Activated naive CD4-positive, alpha-beta T cell treated with anti-CD3 and anti-CD28 coated beads, Interleukin-2, amount 10 ng/mL, durations not matched to agents 7 days and 5 days (primary cell): ENCODE results near the gene KIF26B.

Source experiments
- CTCF ChIA-PET: fragments of 350-600 bp; sonication (Branson Sonifier 250); formaldehyde crosslinking; loops from one replicate; lab custom pipeline; 2021; ENCODE audit warnings: antibody characterized with exemption; lab: Charles Lee
- DNase-seq: peaks from one replicate; pipeline ENCODE4 v3.0.0-alpha.2; 2020
- H3K27ac Mint-ChIP-seq: one replicate; pipeline ENCODE4 v1.8.0; 2021; ENCODE audit warnings: mild to moderate bottlenecking, moderate library complexity, mixed read lengths
- H3K27me3 Mint-ChIP-seq: one replicate; pipeline ENCODE4 v1.8.0; 2021; ENCODE audit warnings: mild to moderate bottlenecking, mixed read lengths
- H3K36me3 Mint-ChIP-seq: one replicate; pipeline ENCODE4 v1.8.0; 2021; ENCODE audit warnings: mixed read lengths
- H3K4me1 Mint-ChIP-seq: one replicate; pipeline ENCODE4 v1.8.0; 2021; ENCODE audit warnings: mixed read lengths
- H3K4me3 Mint-ChIP-seq: one replicate; pipeline ENCODE4 v1.8.0; 2021; ENCODE audit warnings: mild to moderate bottlenecking, moderate library complexity, mixed read lengths
- H3K9me3 Mint-ChIP-seq: one replicate; pipeline ENCODE4 v1.8.0; 2021; ENCODE audit warnings: mixed read lengths

KIF26B gene

DNA sequence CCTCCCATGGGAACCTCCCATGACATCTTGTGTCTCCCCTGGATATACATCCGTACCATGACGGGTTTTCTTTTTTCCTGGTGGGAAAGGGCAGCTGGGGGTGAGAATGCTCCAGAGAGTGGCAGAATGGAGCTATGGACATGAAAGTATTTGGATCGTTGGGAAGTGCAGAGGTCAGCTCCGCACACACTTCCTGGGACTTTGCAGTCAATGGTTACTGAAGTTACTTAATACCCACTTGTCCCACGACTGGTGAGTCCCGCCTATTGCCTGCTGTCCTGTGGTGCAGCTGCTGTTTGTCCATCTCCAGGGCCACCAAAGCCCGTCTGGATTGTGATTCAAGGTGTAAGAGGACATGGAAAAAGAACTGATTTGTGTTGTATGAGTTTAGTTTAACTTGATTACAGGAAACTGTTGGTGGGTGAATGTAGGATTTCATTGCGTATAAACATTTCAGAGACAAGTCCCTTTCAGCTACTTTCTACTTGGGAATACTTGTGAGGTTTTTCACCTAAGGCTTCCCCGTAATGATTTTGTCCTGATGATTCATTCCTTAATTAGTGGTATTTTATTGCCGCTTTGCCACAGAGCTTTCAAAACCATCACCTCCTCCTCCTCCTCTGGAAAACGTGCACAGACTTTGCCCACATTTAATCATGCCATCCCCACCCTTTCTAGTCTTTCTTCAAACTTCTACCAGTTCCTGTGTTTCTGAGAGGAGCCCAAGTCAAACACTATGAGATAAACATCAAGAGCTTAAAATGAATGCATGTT lies 308.8 kb downstream of the KIF26B start:
- CTCF ChIA-PET = no interaction called here
- Mint-ChIP-seq H3K4me1 (no peaks in the 10 kb centered on the region), H3K27ac (no peak overlapping the region)

DNA sequence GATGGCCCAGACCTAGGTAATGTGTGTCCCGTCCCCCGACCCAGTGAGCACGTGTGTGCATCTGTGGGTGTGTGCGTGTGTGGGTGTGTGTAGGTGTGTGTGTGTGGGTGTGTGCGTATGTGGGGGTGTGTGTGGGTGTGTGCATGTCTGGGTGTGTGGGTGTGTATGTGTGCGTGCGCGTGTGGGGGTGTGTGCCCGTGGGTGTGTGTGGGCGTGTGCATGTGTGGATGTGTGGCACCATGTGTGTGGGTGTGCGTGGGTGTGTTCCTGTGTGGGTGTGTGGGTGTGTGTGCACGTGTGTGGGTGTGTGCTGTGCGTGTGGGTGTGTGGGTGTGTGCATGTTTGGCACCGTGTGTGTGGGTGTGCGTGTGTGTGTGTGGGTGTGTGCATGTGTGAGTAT lies 309.5 kb downstream of the KIF26B start:
- H3K36me3 Mint-ChIP-seq = no peaks in the 10 kb centered on the region
- H3K4me1 Mint-ChIP-seq = no peaks in the 10 kb centered on the region
- peaks cover 8% of the 10 kb centered on the region for H3K9me3 Mint-ChIP-seq
- no peaks in the 10 kb centered on the region for H3K27me3 Mint-ChIP-seq
- CTCF ChIA-PET = no interaction called here
- H3K4me3 Mint-ChIP-seq = no peak overlapping the region
- DNase-seq = no peak
- H3K27ac Mint-ChIP-seq = no peak overlapping the region

More for the DNA sequence above, 308.8 kb downstream of the KIF26B start:
- Mint-ChIP-seq H3K9me3 (peaks cover 8% of the 10 kb centered on the region), H3K4me3 (no peak overlapping the region), H3K36me3 (no peaks in the 10 kb centered on the region), H3K27me3 (no peaks in the 10 kb centered on the region)
- DNase-seq = no peak

GRCh38 chr1:245465666-245466065 lies 310.9 kb downstream of the KIF26B start:
- CTCF ChIA-PET = no interaction called here

GRCh38 chr1:245466261-245466660 lies 311.5 kb downstream of the KIF26B start:
- H3K4me1 Mint-ChIP-seq = no peaks in the 10 kb centered on the region
- no peaks in the 10 kb centered on the region for H3K27me3 Mint-ChIP-seq
- H3K4me3 Mint-ChIP-seq = no peak overlapping the region
- CTCF ChIA-PET = no interaction called here
- no peak for DNase-seq
- no peak overlapping the region for H3K27ac Mint-ChIP-seq
- no peaks in the 10 kb centered on the region for H3K36me3 Mint-ChIP-seq
- H3K9me3 Mint-ChIP-seq = peaks cover 8% of the 10 kb centered on the region

More at GRCh38 chr1:245465666-245466065, 310.9 kb downstream of the KIF26B start:
- Mint-ChIP-seq H3K9me3 (peaks cover 8% of the 10 kb centered on the region), H3K4me3 (no peak overlapping the region), H3K27me3 (no peaks in the 10 kb centered on the region), H3K27ac (no peak overlapping the region), H3K36me3 (no peaks in the 10 kb centered on the region), H3K4me1 (no peaks in the 10 kb centered on the region)
- no peak for DNase-seq

GRCh38 chr1:245467804-245468203 lies 313.0 kb downstream of the KIF26B start:
- DNase-seq = no peak
- H3K4me3 Mint-ChIP-seq = no peak overlapping the region
- no peaks in the 10 kb centered on the region for H3K27me3 Mint-ChIP-seq
- CTCF ChIA-PET = no interaction called here
- H3K4me1 Mint-ChIP-seq = no peaks in the 10 kb centered on the region
- no peak overlapping the region for H3K27ac Mint-ChIP-seq
- H3K9me3 Mint-ChIP-seq = peaks cover 8% of the 10 kb centered on the region
- no peaks in the 10 kb centered on the region for H3K36me3 Mint-ChIP-seq

GRCh38 chr1:245469006-245469405 lies 314.2 kb downstream of the KIF26B start:
- CTCF ChIA-PET = no interaction called here
- H3K27me3 Mint-ChIP-seq = no peaks in the 10 kb centered on the region
- no peak for DNase-seq
- no peak overlapping the region for H3K4me3 Mint-ChIP-seq
- H3K36me3 Mint-ChIP-seq = no peaks in the 10 kb centered on the region
- H3K9me3 Mint-ChIP-seq = peaks cover 6% of the 10 kb centered on the region
- H3K4me1 Mint-ChIP-seq = no peaks in the 10 kb centered on the region
- no peak overlapping the region for H3K27ac Mint-ChIP-seq

DNA sequence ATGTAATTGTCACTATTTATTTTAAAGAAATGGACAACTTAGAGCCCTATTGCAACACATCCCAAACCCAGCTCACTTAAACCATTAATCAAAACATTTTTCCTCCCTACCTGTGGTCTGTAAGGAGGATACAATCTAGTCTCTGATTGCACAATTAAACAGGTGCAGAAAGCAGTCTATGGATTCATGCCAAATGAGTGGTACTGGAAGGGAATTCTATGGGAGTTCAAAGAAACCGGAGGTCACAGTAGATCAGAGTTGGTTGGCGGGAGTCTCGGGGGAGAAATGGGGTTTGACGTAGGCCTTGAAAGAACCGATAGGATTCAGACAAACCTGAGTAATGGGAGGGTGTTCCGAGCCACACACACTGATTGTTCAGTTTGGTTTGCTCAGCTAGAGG lies 314.9 kb downstream of the KIF26B start:
- no peak overlapping the region for H3K4me3 Mint-ChIP-seq
- H3K9me3 Mint-ChIP-seq = no peaks in the 10 kb centered on the region
- H3K4me1 Mint-ChIP-seq = no peaks in the 10 kb centered on the region
- CTCF ChIA-PET = no interaction called here
- no peak for DNase-seq
- no peak overlapping the region for H3K27ac Mint-ChIP-seq
- H3K36me3 Mint-ChIP-seq = no peaks in the 10 kb centered on the region
- H3K27me3 Mint-ChIP-seq = no peaks in the 10 kb centered on the region

DNA sequence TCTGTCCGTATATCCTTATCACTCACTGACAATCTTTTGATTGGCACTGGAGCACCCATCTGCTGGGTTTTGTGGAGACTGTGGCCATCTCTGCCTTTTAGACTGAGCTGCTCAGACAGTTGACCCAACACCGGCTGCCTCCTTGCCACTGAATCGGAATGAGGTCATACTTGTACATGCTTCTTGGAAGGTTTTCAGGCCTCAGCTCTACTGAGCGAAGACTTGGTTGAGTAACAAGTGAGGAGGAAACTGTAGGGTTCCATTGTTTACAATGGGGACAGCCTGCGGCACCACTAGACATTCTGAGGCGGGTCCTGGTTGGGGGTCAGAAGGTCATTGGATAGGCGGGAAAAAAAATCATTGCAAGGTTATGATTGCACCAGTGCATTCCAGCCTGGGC lies 320.3 kb downstream of the KIF26B start:
- Mint-ChIP-seq H3K36me3 (no peaks in the 10 kb centered on the region), H3K27ac (no peak overlapping the region), H3K27me3 (peaks cover 4% of the 10 kb centered on the region), H3K4me1 (no peaks in the 10 kb centered on the region), H3K4me3 (no peak overlapping the region), H3K9me3 (peaks cover 1% of the 10 kb centered on the region)
- CTCF ChIA-PET = no interaction called here
- no peak for DNase-seq

- H3K36me3 Mint-ChIP-seq = no peaks in the 10 kb centered on the region
- CTCF ChIA-PET = no interaction called here
- no peak overlapping the region for H3K27ac Mint-ChIP-seq
- no peak overlapping the region for H3K4me3 Mint-ChIP-seq
- H3K27me3 Mint-ChIP-seq = peaks cover 4% of the 10 kb centered on the region
- H3K9me3 Mint-ChIP-seq = peaks cover 1% of the 10 kb centered on the region
- H3K4me1 Mint-ChIP-seq = no peaks in the 10 kb centered on the region
- DNase-seq = no peak
Measured at GRCh38 chr1:245475961-245476516, 321.3 kb downstream of the KIF26B start.

DNA sequence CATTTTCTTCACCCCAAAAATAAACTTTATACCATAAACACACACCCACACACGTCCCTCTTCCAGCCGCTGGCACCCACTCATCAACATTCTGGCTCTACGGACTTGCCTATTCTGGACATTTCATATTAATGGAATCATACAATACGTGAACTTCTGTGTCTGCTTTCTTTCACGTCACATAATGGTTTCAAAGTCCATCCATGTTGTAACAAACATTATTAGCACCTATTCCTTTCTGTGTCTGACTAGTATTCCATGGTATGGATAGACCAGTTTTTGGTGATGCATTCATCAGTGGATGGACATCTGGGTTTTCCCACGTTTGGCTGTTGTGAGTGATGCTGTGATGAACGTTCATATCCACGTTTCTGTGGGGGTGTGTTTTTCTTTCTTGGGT lies 323.2 kb downstream of the KIF26B start:
- Mint-ChIP-seq H3K27me3 (peaks cover 4% of the 10 kb centered on the region), H3K27ac (no peak overlapping the region), H3K9me3 (peaks cover 1% of the 10 kb centered on the region), H3K36me3 (no peaks in the 10 kb centered on the region), H3K4me3 (no peak overlapping the region), H3K4me1 (no peaks in the 10 kb centered on the region)
- no peak for DNase-seq
- CTCF ChIA-PET = no interaction called here

DNA sequence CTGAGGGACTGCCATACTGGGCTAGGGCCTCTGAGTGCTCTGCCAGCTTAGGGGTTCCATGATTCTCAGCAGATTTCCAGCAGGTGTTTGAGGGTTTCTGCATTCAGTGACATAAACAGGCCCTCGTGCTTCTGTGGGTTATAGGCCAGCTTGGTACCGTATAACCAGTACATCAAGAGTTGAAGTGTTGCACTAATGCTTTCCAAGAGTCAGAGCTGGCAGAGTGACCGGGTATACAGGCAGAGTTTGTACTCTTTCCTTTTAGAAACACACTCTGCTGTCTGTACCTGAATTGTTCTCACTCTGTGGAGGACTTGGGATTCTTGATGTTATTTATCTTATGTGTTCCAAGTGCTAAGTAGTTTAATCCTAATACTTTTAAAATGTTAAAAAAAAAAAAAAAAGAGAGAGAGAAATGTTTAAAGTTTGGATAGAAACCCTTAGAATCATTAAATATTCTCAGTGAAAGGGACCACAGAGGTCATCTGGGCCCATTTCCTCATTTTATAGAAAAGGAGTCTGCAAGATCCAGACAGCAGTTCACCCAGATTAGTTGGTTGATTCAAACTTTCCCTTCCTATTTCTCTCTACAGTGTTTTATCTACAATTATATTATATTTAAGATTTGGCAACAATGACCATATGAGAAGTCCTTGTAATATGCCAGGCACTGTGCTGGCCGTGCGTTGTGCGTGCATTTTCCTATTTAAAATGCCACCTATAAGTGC lies 325.8 kb downstream of the KIF26B start:
- CTCF ChIA-PET = no interaction called here
- Mint-ChIP-seq H3K36me3 (no peaks in the 10 kb centered on the region), H3K4me1 (no peaks in the 10 kb centered on the region), H3K4me3 (no peak overlapping the region), H3K27ac (no peak overlapping the region), H3K27me3 (peaks cover 4% of the 10 kb centered on the region), H3K9me3 (peaks cover 1% of the 10 kb centered on the region)
- DNase-seq = no peak

DNA sequence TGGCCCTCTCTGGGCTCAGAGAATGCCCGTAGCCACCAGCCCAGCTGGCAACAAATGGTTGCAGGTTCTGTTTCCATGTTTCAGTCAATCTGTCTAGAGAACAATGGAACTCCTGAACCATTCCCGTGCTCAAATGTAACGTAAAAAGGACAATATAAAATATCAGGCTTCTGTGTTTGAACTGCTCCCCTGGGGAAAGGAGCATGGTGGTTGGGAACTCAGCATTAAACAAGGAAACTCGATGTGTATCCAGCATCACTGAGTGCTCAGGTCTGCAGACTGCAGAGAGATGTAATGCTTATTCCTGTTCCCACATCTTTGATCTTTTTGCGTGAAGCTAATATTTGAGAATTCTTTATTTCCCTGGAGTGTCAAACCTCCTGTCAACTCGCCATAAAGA lies 326.5 kb downstream of the KIF26B start:
- Mint-ChIP-seq H3K27ac (no peak overlapping the region), H3K36me3 (no peaks in the 10 kb centered on the region), H3K4me3 (no peak overlapping the region), H3K4me1 (no peaks in the 10 kb centered on the region), H3K9me3 (peaks cover 1% of the 10 kb centered on the region), H3K27me3 (peaks cover 4% of the 10 kb centered on the region)
- CTCF ChIA-PET = no interaction called here
- no peak for DNase-seq

DNA sequence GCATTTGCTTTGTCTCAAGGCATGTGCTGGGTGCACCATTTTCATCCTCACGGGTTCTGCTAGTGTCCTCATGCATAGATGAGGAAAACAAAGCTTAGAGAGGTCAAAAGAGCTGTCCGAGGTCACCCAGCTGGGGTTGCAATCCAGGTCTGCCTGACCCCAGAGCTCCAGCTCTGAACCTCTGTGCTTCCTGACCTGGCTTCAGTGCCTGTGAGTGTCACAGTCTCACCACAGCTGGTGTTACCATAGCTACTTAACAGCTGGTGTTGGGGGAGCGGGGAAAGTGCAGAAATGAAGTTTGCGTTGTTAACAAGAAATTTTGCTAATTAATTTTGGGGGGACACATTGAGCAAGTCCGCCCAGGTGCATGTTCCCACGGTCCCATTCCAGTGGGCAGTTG lies 328.5 kb downstream of the KIF26B start:
- Mint-ChIP-seq H3K27ac (no peak overlapping the region), H3K4me3 (no peak overlapping the region), H3K36me3 (no peaks in the 10 kb centered on the region), H3K27me3 (peaks cover 4% of the 10 kb centered on the region), H3K9me3 (peaks cover 1% of the 10 kb centered on the region), H3K4me1 (no peaks in the 10 kb centered on the region)
- CTCF ChIA-PET = no interaction called here
- DNase-seq = no peak

DNA sequence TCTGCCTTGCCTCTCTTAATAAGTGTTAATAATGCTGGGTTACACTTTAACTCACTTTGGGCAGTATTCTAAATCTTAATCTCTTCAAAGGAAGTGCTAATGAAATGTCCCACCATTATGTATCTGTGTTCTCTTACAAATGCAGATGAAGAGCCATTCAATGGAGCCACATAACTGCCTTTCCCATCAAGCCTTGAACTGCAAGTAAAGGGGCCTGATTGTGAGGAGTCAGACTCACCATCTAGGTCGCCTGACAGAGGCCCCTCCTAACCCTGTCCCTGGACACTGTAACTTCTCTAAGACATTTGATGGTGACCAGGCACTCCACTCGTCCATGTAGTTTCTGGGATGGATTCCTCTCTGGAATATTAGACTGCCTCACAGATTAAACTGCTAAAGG lies 329.4 kb downstream of the KIF26B start:
- Mint-ChIP-seq H3K27ac (no peak overlapping the region), H3K4me3 (no peak overlapping the region), H3K9me3 (no peaks in the 10 kb centered on the region), H3K36me3 (no peaks in the 10 kb centered on the region), H3K27me3 (no peaks in the 10 kb centered on the region), H3K4me1 (no peaks in the 10 kb centered on the region)
- no peak for DNase-seq
- CTCF ChIA-PET = no interaction called here

DNA sequence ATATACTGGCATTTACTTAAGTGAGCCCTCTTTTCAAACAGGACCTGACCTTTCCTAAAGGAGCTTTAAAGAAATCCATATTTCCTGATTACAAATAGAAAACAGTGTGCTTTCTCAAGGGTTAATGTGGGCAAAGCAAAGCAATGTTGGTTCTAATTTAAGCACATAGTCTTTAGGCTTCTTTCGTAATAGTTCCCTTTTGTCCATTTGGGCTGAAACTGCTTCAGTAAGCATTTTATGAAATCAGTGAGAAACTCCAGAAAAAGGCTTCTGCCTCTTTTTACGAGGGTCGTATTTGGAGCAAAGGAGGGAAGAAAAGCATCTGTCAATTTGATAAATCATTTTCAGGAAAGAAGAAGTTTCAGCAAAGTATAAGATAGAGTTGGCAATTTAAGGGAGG lies 331.2 kb downstream of the KIF26B start:
- Mint-ChIP-seq H3K4me1 (no peaks in the 10 kb centered on the region), H3K27me3 (no peaks in the 10 kb centered on the region), H3K27ac (no peak overlapping the region), H3K9me3 (no peaks in the 10 kb centered on the region), H3K36me3 (no peaks in the 10 kb centered on the region), H3K4me3 (no peak overlapping the region)
- CTCF ChIA-PET = no interaction called here
- no peak for DNase-seq
